Adrenal gland (tissue), 12 donors: ENCODE measurements around the gene ZSCAN9. TPM values are rescaled to one million over a fixed set of nuclear protein-coding genes. Genes with fewer than 3 reads are reported as not detected.

Source experiments
- DNase-seq, 7 donors: peaks; one replicate each; pipeline ENCODE4 v3.0.0-alpha.2; 2019 to 2020
- H3K27ac ChIP-seq, 5 donors: fragments of 200-600 bp; sonication (generic) in 4 of 5; 1 replicate in 3 of 5; 2 replicates in 2 of 5; pipeline versions ENCODE4 v1.5.1 to v1.8.0; 2016 to 2020; ENCODE audit warnings: mild to moderate bottlenecking in 1 of 5
- H3K27me3 ChIP-seq: fragments of 200-600 bp; 2 replicates; pipeline ENCODE4 v1.8.0; 2021
- H3K36me3 ChIP-seq, 2 donors: fragments of 200-600 bp; replicated peaks in 1 of 2; 1 replicate in 1 of 2; 2 replicates in 1 of 2; pipeline versions ENCODE4 v1.5.1 to v1.8.0; 2018 to 2022
- H3K4me1 ChIP-seq, 2 donors: fragments of 200-600 bp; replicated peaks in 1 of 2; 1 replicate in 1 of 2; 2 replicates in 1 of 2; pipeline versions ENCODE4 v1.5.1 to v1.8.0; 2018 to 2021
- H3K4me3 ChIP-seq, 4 donors: fragments of 200-600 bp; sonication (generic) in 3 of 4; one replicate each; pipeline ENCODE4 v1.5.1; 2016 to 2018
- H3K9me3 ChIP-seq, 3 donors: fragments of 200-600 bp; sonication (generic) in 1 of 3; replicated peaks in 1 of 3; 1 replicate in 2 of 3; 2 replicates in 1 of 3; pipeline versions ENCODE4 v1.5.1 to v1.8.0; 2016 to 2021
- POLR2A ChIP-seq, 2 donors: fragments of 450-650 bp; IDR thresholded peaks; one replicate each; pipeline ENCODE4 v1.6.1; 2017; ENCODE audit warnings: antibody characterized with exemption in 2 of 2, mild to moderate bottlenecking in 2 of 2, moderate library complexity in 1 of 2
- WGBS, 4 donors: extraction: QIAGEN DNeasy Blood & Tissue Kit in 2 of 4; methylation state at CpG; one replicate each; pipeline versions ENCODE4 v1.1.5 to v1.1.7; 2013 to 2017; 5-methylcytosine and 5-hydroxymethylcytosine counted together
- intact Hi-C, 2 donors: fragments of 100-400 bp; cut with DNase I; formaldehyde crosslinking; loops; one replicate each; pipeline versions ENCODE4 v1.14.1 to v1.15.0; 2022 to 2023
- polyA plus RNA-seq, 3 donors: library from polyadenylated mRNA; stranded (reverse); fragments of 200-250 nt in 2 of 3; fragments of 350-450 nt in 1 of 3; fragmentation: Illumina TruSeq in 1 of 3; extraction: RNeasy Lipid Tissue Mini Kit (QIAGEN cat#74804) in 1 of 3; gene quantifications; one replicate each; pipeline ENCODE4 v1.2.3, GENCODE V29; 2013 to 2014
- total RNA-seq, 9 donors: library from RNA; depleted of rRNA in 4 of 9; stranded (reverse); fragments of >200 nt in 4 of 9; fragments of 120-200 nt in 1 of 9; fragmentation: NEBNext Ultra II Directional in 1 of 9; extraction: Animal tissue kit (Norgen Biotek cat#: 25700) in 1 of 9; gene quantifications; one replicate each; pipeline versions ENCODE4 v1.1.0 to v1.2.4, GENCODE V29; 2013 to 2023
- TF ChIP-seq, protein P1 (sequence below), 6 experiments: fragments of 450-650 bp in 4 of 6; fragments of 200-600 bp in 2 of 6; sonication (generic) in 1 of 6; IDR thresholded peaks; 1 replicate in 5 of 6; 2 replicates in 1 of 6; pipeline versions ENCODE4 v1.5.1 to v1.8.0; 2016 to 2021; ENCODE audit warnings: antibody characterized with exemption in 6 of 6, mild to moderate bottlenecking in 2 of 6, moderate library complexity in 1 of 6
- donor health status: healthy with polysubstance abuse.
- donor health status: Bipolar disorder and iron deficiency.
- donor health status: DM: yes; HTN: yes; CAD: no.
- donor health status: DM: no; HTN: no; CAD: no.
- donor health status: DM: no; HTN: no; CAD: no.
- donor health status: DM: yes; HTN: yes; CAD: no.

ZSCAN9 gene
- total and polyA plus RNA-seq, 12 donors, result 1.8 to 30.8 (median 11.7) TPM

DNA sequence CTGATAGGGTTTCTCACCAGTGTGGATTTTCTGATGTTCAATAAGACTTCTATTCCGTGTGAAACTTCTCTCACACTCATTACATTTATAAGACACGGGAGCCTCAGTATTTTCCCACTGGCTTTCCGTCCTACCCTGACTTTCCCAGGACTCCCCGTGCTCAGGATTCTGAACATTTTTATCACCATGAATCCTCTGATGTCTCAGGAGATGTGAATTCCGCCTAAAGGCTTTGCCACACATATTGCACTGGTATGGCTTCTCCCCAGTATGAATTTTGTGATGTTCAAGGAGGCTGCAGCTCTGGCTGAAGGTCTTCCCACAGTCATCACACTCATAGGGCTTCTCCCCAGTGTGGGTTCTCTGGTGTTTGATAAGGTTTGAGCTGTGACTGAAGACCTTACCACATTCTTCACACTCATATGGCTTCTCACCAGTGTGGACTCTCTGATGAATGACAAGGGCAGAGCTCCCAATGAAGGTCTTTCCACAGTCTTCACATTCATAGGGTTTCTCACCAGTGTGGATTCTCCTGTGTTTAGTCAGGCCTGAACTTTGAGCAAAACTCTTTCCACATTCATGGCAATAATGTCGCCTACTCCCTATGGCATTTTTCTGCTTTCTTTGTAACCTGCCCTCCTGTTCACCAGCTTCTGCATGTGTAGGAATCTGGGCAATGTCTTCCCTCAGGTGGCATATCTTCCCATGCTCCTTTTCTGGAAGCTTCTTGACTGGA, 20.3 kb downstream of the ZSCAN9 start:
- peaks cover 0 to 35% of the 10 kb centered on the region in 2 donors for H3K36me3 ChIP-seq
- TF ChIP-seq POLR2A (IDR thresholded peaks at IDR 0.05), result no peak
- TF ChIP-seq, protein P1, sequence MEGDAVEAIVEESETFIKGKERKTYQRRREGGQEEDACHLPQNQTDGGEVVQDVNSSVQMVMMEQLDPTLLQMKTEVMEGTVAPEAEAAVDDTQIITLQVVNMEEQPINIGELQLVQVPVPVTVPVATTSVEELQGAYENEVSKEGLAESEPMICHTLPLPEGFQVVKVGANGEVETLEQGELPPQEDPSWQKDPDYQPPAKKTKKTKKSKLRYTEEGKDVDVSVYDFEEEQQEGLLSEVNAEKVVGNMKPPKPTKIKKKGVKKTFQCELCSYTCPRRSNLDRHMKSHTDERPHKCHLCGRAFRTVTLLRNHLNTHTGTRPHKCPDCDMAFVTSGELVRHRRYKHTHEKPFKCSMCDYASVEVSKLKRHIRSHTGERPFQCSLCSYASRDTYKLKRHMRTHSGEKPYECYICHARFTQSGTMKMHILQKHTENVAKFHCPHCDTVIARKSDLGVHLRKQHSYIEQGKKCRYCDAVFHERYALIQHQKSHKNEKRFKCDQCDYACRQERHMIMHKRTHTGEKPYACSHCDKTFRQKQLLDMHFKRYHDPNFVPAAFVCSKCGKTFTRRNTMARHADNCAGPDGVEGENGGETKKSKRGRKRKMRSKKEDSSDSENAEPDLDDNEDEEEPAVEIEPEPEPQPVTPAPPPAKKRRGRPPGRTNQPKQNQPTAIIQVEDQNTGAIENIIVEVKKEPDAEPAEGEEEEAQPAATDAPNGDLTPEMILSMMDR (IDR thresholded peaks at IDR 0.05), result no peak
- H3K4me1 ChIP-seq, result peaks cover 0 to 11% of the 10 kb centered on the region in 2 donors
- no peak overlapping the region for H3K4me3 ChIP-seq
- no peaks in the 10 kb centered on the region for H3K9me3 ChIP-seq
- H3K27ac ChIP-seq, result no peak overlapping the region
- no peak for DNase-seq
- WGBS, 4 donors, result 89 to 95% (median 93%) methylated on average over 6 of the region's 6 CpGs
- intact Hi-C loops, result no loop called here
- no peaks in the 10 kb centered on the region for H3K27me3 ChIP-seq

DNA sequence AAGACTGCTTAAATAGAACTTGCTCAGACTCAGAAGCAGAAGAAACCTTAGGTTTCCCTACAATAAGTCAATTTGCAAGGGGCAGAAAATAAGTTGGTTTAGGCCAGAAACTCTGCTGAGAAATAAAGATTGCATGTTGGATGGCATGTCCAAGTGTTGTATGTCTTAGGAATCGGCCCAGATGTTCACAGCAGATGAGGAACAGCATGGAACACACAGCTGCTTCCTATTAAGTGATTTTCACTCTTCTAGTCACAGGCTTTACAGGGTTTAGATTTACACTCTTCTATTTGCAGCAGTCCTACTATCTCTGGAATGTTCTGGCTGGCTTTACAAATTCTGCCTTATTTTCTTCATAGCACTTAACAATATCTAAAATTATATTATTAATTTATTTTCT, 23.8 kb downstream of the ZSCAN9 start:
- no peak overlapping the region for H3K4me3 ChIP-seq
- H3K9me3 ChIP-seq, result no peaks in the 10 kb centered on the region
- 77 to 90% (median 86%) methylated on average over 1 of the region's 1 CpG for WGBS, 4 donors
- DNase-seq, result no peak
- H3K27ac ChIP-seq, result no peak overlapping the region
- TF ChIP-seq, protein P1 (IDR thresholded peaks at IDR 0.05), result no peak
- no peak for TF ChIP-seq POLR2A (IDR thresholded peaks at IDR 0.05)
- peaks cover 0 to 35% of the 10 kb centered on the region in 2 donors for H3K36me3 ChIP-seq
- no peaks in the 10 kb centered on the region for H3K27me3 ChIP-seq
- intact Hi-C loops, result no loop called here
- H3K4me1 ChIP-seq, result peaks cover 17 to 29% of the 10 kb centered on the region in 2 donors

DNA sequence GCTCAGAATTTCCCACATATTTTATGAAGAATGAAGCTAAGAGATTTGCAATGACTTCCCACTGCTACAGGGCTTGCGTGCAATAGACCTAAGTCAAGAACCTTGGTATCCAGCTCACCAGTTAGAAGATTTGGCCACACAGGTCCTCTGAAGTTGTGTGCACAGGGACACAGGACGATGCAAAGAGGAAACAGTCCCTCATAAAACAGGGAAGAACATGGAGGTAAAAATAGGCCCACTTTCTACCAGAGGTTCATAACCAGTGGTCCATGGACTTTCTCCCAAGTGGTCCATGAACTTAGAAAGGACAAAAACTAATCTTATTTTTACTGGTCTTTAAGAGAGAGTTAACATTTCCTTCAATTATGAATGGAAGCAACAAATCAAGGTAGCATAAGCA, 25.7 kb downstream of the ZSCAN9 start:
- Histone ChIP-seq H3K27ac (no peak overlapping the region), H3K9me3 (no peaks in the 10 kb centered on the region), H3K4me1 (peaks cover 17 to 29% of the 10 kb centered on the region in 2 donors), H3K36me3 (peaks cover 0 to 19% of the 10 kb centered on the region in 2 donors), H3K27me3 (no peaks in the 10 kb centered on the region), H3K4me3 (peak overlapping the region in 1 of 4 donors; percentile 80)
- intact Hi-C loops, result loop anchor here in 1 of 2 donors (10.0 kb wide), 1 partner anchor 104 kb away; no protein-coding TSS in a partner anchor
- DNase-seq, result no peak
- TF ChIP-seq, protein P1 (IDR thresholded peaks at IDR 0.05), result no peak
- no peak for TF ChIP-seq POLR2A (IDR thresholded peaks at IDR 0.05)
- 68 to 73% (median 72%) methylated on average over 2 of the region's 2 CpGs for WGBS, 4 donors

DNA sequence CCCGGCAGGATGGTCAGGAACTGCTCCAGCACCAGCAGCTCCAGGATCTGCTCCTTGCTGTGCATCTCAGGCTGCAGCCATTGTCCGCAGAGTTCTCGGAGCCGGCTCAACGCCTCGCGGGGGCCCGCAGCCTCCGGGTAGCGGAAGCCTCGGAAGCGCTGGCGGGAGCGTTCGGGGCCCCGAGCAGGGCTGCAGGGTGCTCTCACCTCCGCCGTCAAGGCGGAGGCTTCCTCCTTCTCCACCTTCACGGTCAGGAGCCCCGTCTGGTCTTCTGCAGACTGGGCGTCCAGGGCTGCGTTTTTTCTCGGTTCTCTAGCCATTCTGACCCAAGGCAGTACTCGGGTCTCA, 26.6 kb downstream of the ZSCAN9 start:
- no peak for TF ChIP-seq POLR2A (IDR thresholded peaks at IDR 0.05)
- TF ChIP-seq, protein P1 (IDR thresholded peaks at IDR 0.05), result no peak
- Histone ChIP-seq H3K9me3 (no peaks in the 10 kb centered on the region), H3K4me1 (peaks cover 17 to 29% of the 10 kb centered on the region in 2 donors), H3K4me3 (peak overlapping the region; percentile 72 to 86 (median 77)), H3K27ac (peak overlapping the region in 2 of 5 donors; percentile 45 to 49), H3K27me3 (no peaks in the 10 kb centered on the region), H3K36me3 (peaks cover 0 to 10% of the 10 kb centered on the region in 2 donors)
- intact Hi-C loops, result loop anchor here in 1 of 2 donors (10.0 kb wide), 1 partner anchor 103 kb away; no protein-coding TSS in a partner anchor
- DNase-seq, result no peak
- 1 to 2% (median 1%) methylated on average over 6 to 25 of the region's 25 CpGs; no CpG with 5 or more reads in 1 of the 4 donors for WGBS, 4 donors
